Coronary artery (tissue), 2 donors: ENCODE results near the gene CLRN2.

Experiments used
- DNase-seq: peaks from one replicate; pipeline ENCODE4 v3.0.0-alpha.2; 2017; ENCODE audit warnings: low spot score
- H3K27ac ChIP-seq, 2 donors: fragments of 200-600 bp; sonication (generic); one replicate each; pipeline ENCODE4 v1.5.1; 2016 to 2019
- H3K4me3 ChIP-seq: fragments of 200-600 bp; sonication (generic); 2 replicates; pipeline ENCODE4 v1.5.1; 2016; ENCODE audit warnings: mild to moderate bottlenecking, moderate library complexity
- TF ChIP-seq, protein P1 (sequence below): fragments of 200-600 bp; sonication (generic); IDR thresholded peaks from one replicate; pipeline ENCODE4 v1.5.1; 2019; ENCODE audit warnings: antibody characterized with exemption

Gene CLRN2

DNA sequence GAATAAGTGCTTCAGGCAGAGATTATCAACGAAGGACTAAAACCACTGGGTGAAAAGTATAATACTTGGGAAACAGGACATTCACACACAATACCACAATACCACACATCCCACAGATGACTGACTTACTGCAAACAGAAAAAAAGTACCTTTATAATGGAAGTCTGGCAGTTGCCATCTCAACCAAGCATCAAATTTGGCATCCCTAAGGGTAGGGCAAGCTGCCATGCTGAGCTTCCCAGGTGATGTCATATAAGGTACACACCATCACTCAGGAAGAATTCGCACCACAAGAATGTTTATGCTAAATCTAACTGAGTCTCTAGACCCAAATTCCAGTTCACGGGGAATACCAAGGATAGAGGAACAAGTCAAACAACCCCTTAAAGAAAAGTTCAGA is 12.2 kb upstream of the CLRN2 start:
- H3K27ac ChIP-seq = no peak overlapping the region
- TF ChIP-seq, protein P1, sequence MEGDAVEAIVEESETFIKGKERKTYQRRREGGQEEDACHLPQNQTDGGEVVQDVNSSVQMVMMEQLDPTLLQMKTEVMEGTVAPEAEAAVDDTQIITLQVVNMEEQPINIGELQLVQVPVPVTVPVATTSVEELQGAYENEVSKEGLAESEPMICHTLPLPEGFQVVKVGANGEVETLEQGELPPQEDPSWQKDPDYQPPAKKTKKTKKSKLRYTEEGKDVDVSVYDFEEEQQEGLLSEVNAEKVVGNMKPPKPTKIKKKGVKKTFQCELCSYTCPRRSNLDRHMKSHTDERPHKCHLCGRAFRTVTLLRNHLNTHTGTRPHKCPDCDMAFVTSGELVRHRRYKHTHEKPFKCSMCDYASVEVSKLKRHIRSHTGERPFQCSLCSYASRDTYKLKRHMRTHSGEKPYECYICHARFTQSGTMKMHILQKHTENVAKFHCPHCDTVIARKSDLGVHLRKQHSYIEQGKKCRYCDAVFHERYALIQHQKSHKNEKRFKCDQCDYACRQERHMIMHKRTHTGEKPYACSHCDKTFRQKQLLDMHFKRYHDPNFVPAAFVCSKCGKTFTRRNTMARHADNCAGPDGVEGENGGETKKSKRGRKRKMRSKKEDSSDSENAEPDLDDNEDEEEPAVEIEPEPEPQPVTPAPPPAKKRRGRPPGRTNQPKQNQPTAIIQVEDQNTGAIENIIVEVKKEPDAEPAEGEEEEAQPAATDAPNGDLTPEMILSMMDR = no peak
- no peak overlapping the region for H3K4me3 ChIP-seq
- DNase-seq = no peak

DNA sequence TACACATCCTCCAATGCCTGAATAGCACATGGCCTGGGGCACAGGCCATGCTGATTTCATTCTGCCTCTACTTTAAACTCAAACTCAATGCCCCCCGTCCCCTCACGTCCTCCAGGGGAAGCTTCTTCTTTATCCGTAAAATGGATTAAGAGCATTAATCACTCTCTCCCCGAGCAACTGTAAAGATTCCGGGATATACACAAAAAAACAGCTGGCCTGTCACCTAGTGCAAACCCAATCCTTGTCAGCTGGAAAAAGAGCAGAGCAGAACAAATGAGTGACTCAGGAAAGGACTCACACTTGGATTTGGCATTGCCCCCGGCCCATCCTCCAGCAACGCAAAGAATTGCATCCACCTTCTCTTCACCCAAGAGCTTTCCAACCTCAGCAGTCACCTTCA is 10.9 kb upstream of the CLRN2 start:
- DNase-seq = no peak
- Histone ChIP-seq H3K27ac (no peak overlapping the region), H3K4me3 (no peak overlapping the region)
- TF ChIP-seq, protein P1 = no peak

DNA sequence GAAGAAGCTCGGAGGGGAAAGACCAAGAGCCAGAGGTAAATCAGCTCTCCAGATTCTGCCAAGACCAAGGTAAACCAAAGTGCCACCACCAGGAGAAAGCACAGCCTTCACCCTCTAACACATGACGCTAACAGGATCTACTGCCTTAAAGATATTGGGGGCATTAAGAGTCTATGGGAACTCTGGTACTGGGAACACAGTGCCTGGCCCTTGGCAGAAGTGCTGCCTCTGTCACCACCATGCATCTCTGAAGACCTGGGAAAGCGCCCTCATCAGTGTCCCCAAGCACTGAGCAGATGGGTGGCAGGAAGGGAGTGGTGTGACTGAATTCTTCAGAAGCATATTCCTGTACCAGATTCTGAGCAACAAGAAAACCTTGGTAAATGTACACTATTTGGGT is 4.4 kb upstream of the CLRN2 start:
- no peak for DNase-seq
- no peak overlapping the region for H3K27ac ChIP-seq
- peak overlapping the region; percentile 89 for H3K4me3 ChIP-seq
- TF ChIP-seq, protein P1 = no peak

DNA sequence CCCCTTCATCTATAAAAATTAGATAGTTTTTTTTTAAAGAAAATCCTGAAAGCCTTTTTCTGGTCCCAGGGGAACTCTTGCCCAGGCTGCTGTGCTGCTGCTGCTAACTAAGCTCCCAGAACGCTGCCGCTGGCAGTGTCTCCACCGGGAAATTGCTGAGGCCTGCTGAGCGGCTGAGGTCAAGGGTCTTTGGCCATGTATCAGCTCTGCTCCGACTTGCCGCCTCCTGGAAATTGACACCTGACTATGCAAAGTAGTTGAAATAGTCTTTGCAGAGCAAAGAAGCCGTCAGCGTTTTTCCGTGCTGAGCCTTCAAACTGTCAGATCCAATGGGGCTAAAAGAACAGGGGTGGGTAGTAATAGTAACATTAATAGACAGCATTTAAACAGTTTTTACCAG is 3.9 kb upstream of the CLRN2 start:
- DNase-seq = no peak
- TF ChIP-seq, protein P1 = no peak
- Histone ChIP-seq H3K4me3 (peak overlapping the region; percentile 89), H3K27ac (peak overlapping the region; percentile 67 to 86)

- peak overlapping the region; percentile 67 to 86 for H3K27ac ChIP-seq
- H3K4me3 ChIP-seq = peak overlapping the region; percentile 89
- TF ChIP-seq, protein P1 = no peak
- DNase-seq = peak; percentile 75
These were observed 3.4 kb upstream of the CLRN2 start for GRCh38 chr4:17511509-17511949.

GRCh38 chr4:17511950-17512795 is 2.8 kb upstream of the CLRN2 start, which contains the start of gene QDPR:
Gene QDPR (minus strand): TSS chr4:17512090. CDS start chr4:17512054, 36 bp downstream.
- H3K27ac ChIP-seq = peak within 1 kb of the TSS; percentile 67 to 86
- TF ChIP-seq, protein P1 = peak; percentile 10
- DNase-seq = peak; percentile 87

More at GRCh38 chr4:17511950-17512795, 2.8 kb upstream of the CLRN2 start, which contains the start of gene QDPR:
- H3K4me3 ChIP-seq = peak within 1 kb of the TSS; percentile 89
